NT2/D1 (cell line): ENCODE results near the gene LRRIQ3.

ENCODE experiments used
- SUZ12 ChIP-seq: IDR thresholded peaks from 2 replicates; pipeline ENCODE4 v1.6.1; 2011; ENCODE audit not compliant: insufficient read length, insufficient read depth; ENCODE audit errors: extremely low read depth
- YY1 ChIP-seq: IDR thresholded peaks from 2 replicates; pipeline ENCODE4 v1.6.1; 2011; ENCODE audit not compliant: insufficient read length, insufficient read depth
- ZNF274 ChIP-seq: IDR thresholded peaks from 2 replicates; pipeline ENCODE4 v1.6.1; 2011; ENCODE audit warnings: mild to moderate bottlenecking, low read depth, low read length

DNA sequence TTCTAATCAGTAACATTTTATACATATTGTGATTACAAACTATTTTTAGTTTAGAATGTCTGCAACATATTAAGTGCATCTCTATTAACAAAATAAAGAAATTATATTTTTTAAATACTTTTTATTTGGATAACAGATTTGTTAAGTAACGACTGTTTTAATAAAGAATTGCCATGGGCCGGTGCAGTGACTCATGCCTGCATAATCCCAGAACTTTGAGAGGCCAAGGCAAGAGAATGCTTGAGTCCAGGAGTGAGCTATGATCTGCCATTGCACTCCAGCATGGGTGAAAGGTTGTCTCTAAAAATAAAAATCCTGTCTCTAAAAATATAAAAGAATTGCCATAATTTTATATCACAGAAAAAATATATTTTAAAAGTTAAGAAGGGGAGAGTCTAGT, 4.1 kb downstream of the LRRIQ3 start:
- TF ChIP-seq YY1 (no peak), ZNF274 (no peak), SUZ12 (no peak)
